AG04449 (cell line): ENCODE results near the gene ST6GALNAC2.

ENCODE experiments used
- CTCF ChIA-PET: fragments of 350-600 bp; formaldehyde crosslinking; extraction: SDS; loops from one replicate; lab custom pipeline; 2021; ENCODE audit warnings: antibody characterized with exemption; lab: Yijun Ruan, JAX
- POLR2A ChIA-PET: fragments of 400-600, 350-600 bp; formaldehyde crosslinking; extraction: SDS; loops from one replicate; lab custom pipeline; 2020; ENCODE audit warnings: antibody characterized with exemption, inconsistent platforms; lab: Yijun Ruan, JAX
- DNase-seq: peaks from one replicate; pipeline ENCODE4 v3.0.0-alpha.2; 2010; ENCODE audit warnings: low read depth, low spot score
- H3K4me3 ChIP-seq: 2 replicates; pipeline ENCODE4 v1.5.1; 2011; ENCODE audit warnings: low read depth, mild to moderate bottlenecking, control low read depth, low read length
- TF ChIP-seq, protein P1 (sequence below): IDR thresholded peaks from one replicate; pipeline ENCODE4 v1.5.1; 2011; ENCODE audit warnings: mild to moderate bottlenecking, moderate library complexity, low read length, control low read depth, inconsistent platforms; ENCODE audit not compliant: insufficient read depth; ENCODE audit errors: missing control alignments

Gene ST6GALNAC2

DNA sequence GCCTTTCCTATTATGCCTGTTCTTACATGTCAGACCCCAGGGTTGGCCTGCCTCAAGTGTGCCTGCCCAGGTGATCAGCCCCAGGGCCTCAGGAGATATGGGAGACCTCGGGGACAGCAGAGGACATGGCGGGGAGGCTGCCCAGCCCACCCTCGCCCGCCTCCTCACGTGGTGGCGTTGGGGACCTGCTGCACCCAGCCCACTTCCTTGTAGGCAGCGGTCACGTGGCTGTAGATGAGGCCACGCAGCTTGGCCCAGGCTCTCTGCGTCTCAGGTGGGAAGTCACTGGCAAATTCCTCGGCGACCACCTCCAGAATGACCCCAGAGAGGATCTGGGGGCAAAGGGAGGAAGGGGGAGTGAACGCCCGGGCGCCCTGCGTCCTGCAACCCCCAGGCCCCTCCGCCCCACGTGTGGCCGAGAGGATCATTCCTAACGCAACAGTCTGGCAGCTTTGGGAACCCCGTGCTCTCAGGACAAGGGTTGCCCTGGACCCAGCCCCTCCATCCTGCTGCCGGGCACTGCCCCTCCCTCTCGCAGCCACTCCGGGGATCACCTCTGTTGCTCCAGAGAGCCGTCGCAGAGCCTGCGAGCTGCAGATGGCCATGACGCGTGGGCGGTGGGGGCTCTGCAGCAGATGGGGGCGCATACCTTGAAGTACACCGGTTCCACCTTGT, 54.7 kb downstream of the ST6GALNAC2 start:
- no peak overlapping the region for H3K4me3 ChIP-seq
- no peak for DNase-seq
- CTCF ChIA-PET: interaction anchor here (1.2 to 4.7 kb wide), 8 partner anchors 8 to 180 kb away, joined by 4 to 46 read pairs (median 8); partner anchors contain the start of genes MXRA7 and PRCD
- TF ChIP-seq, protein P1, sequence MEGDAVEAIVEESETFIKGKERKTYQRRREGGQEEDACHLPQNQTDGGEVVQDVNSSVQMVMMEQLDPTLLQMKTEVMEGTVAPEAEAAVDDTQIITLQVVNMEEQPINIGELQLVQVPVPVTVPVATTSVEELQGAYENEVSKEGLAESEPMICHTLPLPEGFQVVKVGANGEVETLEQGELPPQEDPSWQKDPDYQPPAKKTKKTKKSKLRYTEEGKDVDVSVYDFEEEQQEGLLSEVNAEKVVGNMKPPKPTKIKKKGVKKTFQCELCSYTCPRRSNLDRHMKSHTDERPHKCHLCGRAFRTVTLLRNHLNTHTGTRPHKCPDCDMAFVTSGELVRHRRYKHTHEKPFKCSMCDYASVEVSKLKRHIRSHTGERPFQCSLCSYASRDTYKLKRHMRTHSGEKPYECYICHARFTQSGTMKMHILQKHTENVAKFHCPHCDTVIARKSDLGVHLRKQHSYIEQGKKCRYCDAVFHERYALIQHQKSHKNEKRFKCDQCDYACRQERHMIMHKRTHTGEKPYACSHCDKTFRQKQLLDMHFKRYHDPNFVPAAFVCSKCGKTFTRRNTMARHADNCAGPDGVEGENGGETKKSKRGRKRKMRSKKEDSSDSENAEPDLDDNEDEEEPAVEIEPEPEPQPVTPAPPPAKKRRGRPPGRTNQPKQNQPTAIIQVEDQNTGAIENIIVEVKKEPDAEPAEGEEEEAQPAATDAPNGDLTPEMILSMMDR: no peak
- POLR2A ChIA-PET: interaction anchor here (1.0 kb wide), 1 partner anchor 31 kb away, joined by 3 read pairs; no protein-coding TSS in a partner anchor

DNA sequence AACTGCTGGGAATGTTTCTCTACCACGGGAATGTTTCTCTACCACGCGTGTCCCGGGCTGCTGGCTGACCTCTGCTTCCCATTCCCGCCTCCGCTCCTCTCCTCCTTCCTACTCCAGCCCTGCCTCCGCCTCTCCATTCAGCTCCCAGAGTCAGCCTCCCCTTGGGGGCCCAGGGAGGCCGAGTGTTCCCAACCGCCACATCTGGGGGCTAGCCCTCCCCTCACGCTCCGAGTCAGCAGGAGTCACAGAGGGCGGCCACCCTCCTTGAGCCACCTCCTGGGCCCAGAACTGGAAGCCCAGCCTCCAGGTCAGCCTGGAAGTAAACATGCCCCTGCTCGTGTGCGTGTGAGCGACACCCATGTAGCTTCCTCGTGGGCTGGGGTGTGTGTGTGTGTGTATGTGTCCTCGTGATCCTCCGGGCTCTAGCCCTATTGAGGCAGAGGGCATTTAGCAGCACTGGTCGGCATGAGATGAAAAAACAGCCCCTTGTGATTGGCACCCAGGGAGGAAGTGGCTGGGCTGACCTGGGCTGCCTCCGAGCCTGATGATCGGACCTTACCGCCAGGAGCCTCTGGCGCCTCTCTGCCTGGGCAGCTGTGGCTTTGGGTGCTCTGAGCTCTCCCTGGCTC, 55.5 kb downstream of the ST6GALNAC2 start:
- ChIA-PET POLR2A (interaction anchor here (1.0 to 1.7 kb wide), 2 partner anchors 16 to 32 kb away, joined by 3 to 7 read pairs; no protein-coding TSS in a partner anchor), CTCF (interaction anchor here (0.6 to 4.7 kb wide), 9 partner anchors 10 to 790 kb away, joined by 3 to 46 read pairs (median 10); partner anchors contain the start of genes MXRA7 and PRCD)
- no peak overlapping the region for H3K4me3 ChIP-seq
- no peak for DNase-seq
- TF ChIP-seq, protein P1: no peak

DNA sequence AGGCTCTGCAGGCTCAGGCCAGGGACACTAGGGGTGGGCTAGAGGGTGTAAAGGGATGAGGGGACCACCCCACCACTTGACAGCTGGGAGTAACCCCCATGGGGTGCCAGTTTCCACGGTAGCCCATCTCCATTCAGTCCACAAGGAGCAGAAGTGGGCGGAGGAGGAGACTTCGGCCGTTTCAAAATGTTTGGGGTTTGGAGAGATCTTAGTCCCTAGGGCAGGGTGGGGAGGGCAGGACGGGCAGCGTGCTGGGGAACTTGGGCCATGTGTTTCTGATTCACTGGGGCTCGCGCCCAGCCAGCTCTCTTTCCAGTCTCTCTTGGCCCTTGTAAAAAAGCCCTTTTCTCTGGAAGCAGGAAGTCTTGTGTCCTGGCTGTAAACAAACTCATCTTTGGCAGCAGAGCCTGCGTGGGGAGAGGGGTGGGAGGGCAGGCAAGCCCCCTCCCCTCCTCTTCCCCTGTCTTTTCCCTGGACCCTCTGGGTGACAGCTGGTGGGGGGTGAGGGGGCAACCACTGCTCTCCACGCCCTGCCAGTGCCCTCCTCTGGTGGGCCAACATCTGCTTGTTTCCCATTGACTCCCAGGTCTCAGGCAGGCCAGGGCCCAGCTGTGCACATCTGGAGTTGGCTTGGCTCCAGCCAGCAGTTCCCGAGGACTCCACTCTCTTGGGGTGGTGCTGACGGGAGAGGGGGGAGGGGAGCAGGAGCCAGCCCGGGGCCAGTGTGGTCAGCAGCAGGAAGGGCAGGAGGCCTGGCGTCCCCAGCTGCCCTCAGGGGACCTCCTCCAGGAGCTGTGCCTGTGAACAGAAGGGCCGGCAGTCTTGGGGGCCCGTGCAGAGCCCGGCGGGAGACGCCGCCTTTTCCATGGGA, 56.2 kb downstream of the ST6GALNAC2 start:
- no peak for DNase-seq

DNA sequence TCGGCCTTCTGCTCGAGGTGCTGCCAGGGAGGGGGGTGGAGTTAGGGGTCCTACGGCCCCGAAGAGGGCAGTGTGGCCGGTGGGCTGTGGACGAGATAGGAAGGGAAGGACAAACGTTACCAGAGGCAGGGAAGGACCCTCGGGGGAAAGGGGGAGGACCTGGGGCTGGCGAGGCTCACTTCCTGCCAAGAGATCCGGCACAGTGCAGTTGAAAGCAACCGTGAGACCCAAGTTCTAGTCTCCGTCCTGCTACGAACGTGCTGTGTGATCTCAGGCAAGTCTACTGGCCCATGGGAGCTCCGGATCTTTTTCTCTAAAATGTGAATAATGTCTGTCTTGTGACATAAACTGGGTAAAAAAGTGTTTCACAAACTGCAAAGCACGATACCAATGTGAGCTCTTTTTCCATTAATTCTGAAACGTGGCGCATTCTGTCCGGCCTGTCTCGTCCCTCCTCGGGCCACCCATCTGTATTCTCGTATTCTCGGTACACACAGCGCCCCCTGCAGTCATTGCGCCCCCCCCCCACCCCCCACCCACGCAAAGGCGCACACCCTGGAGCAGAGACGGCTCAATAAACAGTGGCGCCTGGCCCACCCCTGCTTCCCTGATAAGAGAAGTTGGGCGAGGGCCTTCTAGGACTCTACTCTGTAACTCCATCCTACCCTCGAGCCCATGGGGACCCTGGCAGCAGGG, 57.0 kb downstream of the ST6GALNAC2 start:
- TF ChIP-seq, protein P1: no peak
- DNase-seq: no peak
- CTCF ChIA-PET: interaction anchor here (1.0 to 4.7 kb wide), 15 partner anchors 9 to 186 kb away, joined by 3 to 46 read pairs (median 7); partner anchors contain the start of genes MXRA7 and PRCD
- POLR2A ChIA-PET: interaction anchor here (0.6 to 1.7 kb wide), 2 partner anchors 18 to 35 kb away, joined by 3 to 7 read pairs; no protein-coding TSS in a partner anchor
- H3K4me3 ChIP-seq: no peak overlapping the region

More for the DNA sequence above, 56.2 kb downstream of the ST6GALNAC2 start:
- H3K4me3 ChIP-seq: no peak overlapping the region
- TF ChIP-seq, protein P1: no peak
- ChIA-PET POLR2A (interaction anchor here (0.6 to 1.7 kb wide), 3 partner anchors 17 to 34 kb away, joined by 3 to 7 read pairs (median 3); no protein-coding TSS in a partner anchor), CTCF (interaction anchor here (0.6 to 4.7 kb wide), 12 partner anchors 10 to 791 kb away, joined by 3 to 46 read pairs (median 8); partner anchors contain the start of genes MXRA7 and PRCD)

DNA sequence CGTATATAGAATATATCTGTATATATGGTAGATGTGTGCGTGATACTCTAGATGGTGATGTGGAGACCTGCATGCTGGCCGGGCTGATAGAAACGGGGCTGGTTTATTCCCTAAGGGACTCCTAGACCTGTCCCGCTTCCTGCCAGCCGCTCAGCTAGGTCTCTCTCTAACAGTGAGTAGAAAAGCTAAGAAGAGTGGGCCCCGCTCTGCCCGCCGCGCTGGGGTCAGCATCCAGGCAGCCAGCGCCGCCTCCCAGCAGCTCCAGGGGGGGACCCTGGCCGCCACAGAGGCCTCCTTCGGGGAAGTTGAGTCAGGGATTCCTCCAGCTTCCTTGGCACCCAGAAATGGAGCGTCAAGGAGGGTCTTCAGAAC, 57.5 kb downstream of the ST6GALNAC2 start:
- no peak overlapping the region for H3K4me3 ChIP-seq
- ChIA-PET POLR2A (interaction anchor here (0.5 to 1.1 kb wide), 2 partner anchors 18 to 66 kb away, joined by 3 read pairs; no protein-coding TSS in a partner anchor), CTCF (interaction anchor here (1.0 to 4.7 kb wide), 15 partner anchors 8 to 186 kb away, joined by 3 to 46 read pairs (median 8); partner anchors contain the start of gene PRCD)
- TF ChIP-seq, protein P1: no peak
- DNase-seq: no peak
